CD4-positive, alpha-beta T cell treated with Interferon gamma for 1 hour (primary cell): ENCODE measurements around the gene SEC14L2.

ENCODE experiments used
- DNase-seq: peaks from one replicate; pipeline ENCODE4 v3.0.0-alpha.2; 2020

SEC14L2 gene

DNA sequence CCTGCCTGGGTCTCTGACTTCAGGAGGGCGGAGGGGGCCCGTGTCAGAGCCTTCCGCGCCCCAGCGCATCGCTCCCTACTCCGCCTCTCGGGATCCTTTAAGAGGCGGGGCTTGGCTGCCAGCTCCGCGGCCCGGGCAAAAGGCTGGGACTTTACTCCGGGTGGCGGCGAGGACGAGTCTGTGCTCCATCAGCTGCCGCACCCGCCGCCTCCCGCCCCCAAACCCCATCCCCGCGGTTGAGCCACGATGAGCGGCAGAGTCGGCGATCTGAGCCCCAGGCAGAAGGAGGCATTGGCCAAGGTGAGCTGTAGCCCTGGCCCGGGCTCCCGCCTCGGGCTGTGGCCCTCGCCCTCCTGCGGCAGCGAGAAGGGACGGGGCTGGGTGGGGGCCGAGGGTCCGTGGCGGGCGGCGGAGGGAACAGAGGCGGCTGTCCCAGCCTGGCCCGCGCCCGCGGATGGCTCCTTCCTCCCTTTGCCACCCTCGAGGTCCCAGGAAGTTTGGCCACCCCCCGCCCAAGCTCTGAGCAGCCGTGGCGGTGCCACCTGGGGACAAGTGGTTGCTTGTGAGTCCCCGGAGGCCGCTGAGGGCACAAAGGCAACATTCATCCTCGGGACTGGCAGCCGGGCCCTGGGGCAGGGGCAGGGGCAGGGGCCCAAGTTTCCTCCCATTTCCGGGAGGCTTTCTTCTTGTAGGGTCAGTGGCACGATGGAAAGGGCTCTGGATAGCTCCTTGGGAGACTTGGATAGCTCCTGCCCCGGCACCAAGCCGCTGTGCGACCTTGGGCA is at the start of gene SEC14L2:
SEC14L2 (plus strand) TSS at position 148 of the 785 bp plus-strand sequence; CDS start at position 247, 99 bp downstream.
- DNase-seq: peak; percentile 50

- DNase-seq: no peak
Observed at GRCh38 chr22:30347255-30347892, 49.4 kb upstream of the SEC14L2 start.

GRCh38 chr22:30348404-30348803 is 48.4 kb upstream of the SEC14L2 start:
- no peak for DNase-seq

- no peak for DNase-seq
Observed at GRCh38 chr22:30348809-30349208, 48.0 kb upstream of the SEC14L2 start.

GRCh38 chr22:30351226-30351625 is 45.6 kb upstream of the SEC14L2 start:
- no peak for DNase-seq

DNA sequence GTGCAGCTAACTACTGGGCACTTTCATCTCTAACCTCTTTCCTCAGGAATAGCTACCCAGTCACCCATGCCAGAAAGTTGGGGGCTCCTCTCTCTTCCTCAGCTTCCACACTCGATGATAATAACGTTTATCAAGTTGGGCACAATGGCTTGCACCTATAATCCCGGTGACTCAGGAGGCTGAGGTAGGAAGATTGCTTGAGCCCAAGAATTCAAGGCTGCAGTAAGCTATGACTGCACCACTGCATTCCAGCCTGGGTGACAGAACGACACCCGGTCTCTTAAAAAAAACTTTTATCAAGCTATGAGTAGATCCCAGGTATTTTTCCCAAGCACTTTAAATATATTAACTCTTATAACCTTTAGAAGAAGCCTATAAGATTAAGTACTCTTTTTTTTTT is 42.2 kb upstream of the SEC14L2 start:
- DNase-seq: no peak

DNA sequence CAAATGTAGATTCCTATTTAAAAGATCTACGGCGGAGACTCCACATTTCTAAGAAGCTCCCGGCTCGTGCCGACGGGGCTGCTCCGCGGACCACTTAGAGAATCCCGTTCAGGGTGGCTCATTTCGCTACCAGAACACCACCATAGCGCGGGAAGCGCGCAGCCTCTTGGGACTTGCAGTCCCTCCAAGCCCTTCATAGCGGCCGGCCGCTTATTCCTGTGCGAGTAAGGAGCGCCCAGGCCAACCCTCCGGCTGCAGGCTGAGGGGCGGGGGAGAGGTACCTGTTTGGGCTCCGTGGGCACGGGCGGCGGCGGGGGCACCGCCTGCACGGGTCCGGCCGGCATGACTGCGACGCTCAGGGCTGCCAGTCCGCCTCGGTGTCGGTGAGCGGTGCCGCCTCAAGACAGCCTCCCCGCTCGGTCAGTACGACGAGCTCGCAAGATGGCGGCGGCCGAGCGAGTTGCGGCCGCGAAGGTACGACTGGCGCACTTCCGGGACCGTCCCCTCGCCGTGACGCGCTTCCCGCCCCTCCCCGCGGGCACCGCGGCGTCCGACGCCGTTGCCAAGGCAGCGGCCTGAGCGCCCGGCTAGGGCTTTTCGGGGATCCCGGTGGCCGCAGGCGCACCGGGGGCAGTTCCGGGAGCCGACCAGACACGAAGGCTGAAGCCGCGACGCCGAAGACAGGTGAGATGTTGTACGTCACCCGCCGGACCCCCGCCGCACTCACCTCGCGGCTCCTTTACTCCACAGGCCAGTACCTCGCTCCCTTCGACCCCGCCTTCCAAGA is 40.2 kb upstream of the SEC14L2 start, which contains the start of the genes CCDC157 and SF3A1:
CCDC157 (plus strand) TSS at position 559 of the 787 bp plus-strand sequence. CDS start 8,994 bp downstream, outside the sequence.
SF3A1 (minus strand) TSS at position 446 of the 787 bp plus-strand sequence; CDS start at position 344, 102 bp downstream.
- peak; percentile 85 for DNase-seq

- DNase-seq: no peak
Observed at GRCh38 chr22:30357236-30357570, 39.6 kb upstream of the SEC14L2 start.

DNA sequence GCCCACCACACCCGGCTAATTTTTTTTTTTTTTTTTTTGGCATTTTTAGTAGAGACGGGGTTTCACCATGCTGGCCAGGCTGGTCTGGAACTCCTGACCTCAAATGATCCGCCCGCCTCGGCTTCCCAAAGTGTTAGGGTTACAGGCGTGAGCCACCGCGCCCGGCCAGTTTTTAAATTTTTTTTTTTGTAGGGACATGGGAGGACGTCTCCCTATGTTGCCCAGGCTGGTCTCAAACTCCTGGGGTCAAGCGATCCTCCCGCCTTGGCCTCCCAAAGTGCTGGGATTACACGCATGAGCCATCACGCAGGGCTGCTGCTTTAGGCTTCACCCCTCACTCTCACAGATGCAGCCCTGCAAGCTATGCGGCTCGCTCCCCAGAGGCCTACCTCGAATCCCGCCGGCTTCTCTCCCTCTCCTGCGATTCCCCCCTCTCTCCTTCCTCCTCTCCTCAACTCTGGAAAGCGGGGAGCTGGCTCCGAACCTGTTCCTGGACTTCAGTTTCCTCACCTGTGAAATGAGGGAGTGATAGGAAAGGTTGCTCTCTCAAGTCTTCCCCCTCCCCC is 39.1 kb upstream of the SEC14L2 start:
- no peak for DNase-seq

- no peak for DNase-seq
Observed at GRCh38 chr22:30358541-30358940, 38.3 kb upstream of the SEC14L2 start.

GRCh38 chr22:30361916-30362650 is 34.7 kb upstream of the SEC14L2 start:
- DNase-seq: no peak

GRCh38 chr22:30362651-30363281 is 34.1 kb upstream of the SEC14L2 start:
- DNase-seq: no peak

DNA sequence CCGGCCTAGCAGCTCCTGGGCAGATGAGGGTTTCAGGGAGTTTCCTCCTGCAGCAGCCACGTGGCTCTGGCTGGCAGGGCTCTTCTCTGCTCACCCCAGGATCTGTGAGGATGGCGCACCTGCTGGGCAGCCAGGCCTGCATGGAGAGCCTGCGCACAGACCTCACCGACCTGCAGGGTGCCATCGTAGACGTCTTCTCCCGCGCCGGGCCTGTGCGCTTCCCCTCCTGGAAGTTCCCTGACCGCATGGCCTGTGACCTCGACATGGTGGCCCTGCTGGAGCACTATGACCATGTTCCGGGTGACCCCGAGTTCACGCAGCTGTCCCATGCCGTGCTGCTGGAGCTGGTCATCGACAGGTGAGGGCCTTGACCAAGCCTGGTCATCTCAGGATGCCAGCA is 30.9 kb upstream of the SEC14L2 start:
- no peak for DNase-seq

DNA sequence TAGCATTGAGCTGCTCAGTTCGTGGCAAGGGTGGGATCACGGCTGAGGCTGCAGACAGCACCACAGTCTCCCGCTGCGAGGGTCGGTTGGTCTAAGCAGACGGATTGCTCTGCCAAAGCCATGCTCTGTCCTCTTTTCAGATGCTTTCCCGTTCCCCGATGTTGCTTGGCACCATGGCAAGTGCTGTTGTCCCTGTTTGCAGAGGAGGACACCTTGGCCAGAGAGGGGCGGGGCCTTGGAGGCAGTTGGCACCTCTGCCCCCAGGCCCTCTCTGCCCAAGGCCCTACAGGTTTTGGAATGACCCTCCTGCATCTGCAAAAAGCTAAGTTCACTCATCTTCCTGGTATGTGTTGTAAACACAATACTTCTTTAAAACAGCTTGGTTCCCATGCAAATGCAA is 28.4 kb upstream of the SEC14L2 start:
- no peak for DNase-seq

DNA sequence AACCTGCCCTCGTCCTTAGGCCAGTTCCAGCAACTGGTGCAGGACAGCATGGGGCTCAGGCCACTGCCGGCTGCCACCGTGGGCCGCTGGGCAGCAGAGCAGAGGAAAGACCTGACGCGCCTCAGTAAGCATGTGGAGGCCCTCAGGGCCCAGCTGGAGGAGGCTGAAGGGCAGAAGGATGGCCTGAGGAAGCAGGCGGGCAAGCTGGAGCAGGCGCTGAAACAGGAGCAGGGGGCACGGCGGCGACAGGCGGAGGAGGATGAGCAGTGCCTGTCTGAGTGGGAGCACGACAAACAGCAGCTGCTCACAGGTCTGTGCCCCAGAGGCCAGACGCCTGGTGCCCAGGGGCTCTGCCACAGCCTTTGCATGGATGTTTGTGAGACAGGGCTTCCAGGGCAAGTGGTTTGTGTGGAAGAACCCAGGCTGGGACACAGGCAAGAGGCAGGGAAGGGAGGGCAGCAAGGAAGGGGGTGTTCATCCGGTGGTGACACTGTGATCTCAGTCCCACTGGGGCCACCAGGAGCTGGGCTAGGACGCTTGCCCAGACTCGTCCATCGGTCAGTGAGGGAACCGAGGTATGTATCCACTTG is 26.1 kb upstream of the SEC14L2 start:
- no peak for DNase-seq

DNA sequence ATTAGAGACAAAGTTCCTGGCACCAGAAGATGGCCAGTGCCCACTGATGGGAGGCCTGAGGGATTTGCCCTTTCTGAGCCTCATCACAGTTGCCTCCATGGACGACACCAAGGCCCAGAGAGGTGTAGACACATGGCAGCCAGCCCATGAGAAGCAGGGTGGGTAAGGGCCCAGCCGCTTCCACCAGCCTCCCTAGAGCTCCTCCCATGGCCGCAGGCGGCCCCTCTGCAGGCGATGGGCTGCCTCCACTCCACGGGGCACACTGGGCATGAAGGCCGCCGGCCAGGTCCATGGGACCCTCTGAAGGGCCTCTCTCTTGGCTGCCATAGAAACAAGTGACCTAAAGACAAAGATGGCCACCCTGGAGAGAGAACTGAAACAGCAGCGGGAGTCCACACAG is 25.5 kb upstream of the SEC14L2 start:
- DNase-seq: no peak

- no peak for DNase-seq
Observed at GRCh38 chr22:30371981-30372380, 24.8 kb upstream of the SEC14L2 start.

DNA sequence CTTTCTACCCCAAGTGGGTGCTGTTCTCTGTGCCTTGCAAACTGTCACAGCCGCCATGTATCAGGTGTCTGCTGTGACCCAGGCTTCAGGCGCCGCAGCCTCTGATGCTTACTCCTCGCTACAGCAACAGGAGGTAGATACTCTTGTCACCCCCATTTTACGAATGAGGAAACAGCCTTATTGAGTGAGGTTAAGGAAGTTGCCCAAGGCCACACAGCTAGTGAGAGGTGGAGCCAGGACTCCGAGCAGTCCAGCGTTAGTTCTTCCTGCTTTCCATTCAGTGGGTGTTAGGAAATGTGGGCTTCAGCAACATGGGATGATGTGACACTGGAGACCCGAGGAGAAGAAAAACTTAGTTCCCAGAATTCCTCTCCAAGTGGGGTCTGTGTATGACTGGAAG is 23.9 kb upstream of the SEC14L2 start:
- DNase-seq: no peak

- no peak for DNase-seq
Observed at GRCh38 chr22:30373331-30374325, 23.2 kb upstream of the SEC14L2 start.

DNA sequence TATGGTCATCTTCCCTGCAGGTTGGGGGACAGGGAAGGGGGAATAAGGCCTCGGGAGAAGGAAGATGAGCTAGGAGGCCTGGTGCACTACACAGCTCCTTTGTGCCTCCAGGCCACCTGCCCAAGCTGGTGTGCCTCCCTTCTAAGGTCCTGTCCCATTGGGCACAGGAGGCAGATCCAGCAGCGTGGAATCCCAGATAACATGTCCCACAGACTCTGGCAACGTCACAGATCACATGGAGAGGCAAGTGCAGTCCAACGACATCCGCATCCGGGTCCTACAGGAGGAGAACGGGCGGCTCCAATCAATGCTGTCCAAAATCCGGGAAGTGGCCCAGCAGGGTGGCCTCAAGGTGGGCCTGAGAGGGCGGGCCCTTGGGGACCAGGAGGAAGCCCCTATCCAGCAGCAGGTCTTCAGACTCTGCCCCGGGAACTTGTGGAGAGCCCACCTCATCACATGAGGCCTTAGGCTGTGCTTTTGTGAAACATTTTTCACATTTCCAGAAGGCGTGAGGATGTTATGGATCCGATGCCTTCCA is 21.4 kb upstream of the SEC14L2 start:
- DNase-seq: no peak
